ENCODE data around the gene CCL2.

CCL2 gene

DNA sequence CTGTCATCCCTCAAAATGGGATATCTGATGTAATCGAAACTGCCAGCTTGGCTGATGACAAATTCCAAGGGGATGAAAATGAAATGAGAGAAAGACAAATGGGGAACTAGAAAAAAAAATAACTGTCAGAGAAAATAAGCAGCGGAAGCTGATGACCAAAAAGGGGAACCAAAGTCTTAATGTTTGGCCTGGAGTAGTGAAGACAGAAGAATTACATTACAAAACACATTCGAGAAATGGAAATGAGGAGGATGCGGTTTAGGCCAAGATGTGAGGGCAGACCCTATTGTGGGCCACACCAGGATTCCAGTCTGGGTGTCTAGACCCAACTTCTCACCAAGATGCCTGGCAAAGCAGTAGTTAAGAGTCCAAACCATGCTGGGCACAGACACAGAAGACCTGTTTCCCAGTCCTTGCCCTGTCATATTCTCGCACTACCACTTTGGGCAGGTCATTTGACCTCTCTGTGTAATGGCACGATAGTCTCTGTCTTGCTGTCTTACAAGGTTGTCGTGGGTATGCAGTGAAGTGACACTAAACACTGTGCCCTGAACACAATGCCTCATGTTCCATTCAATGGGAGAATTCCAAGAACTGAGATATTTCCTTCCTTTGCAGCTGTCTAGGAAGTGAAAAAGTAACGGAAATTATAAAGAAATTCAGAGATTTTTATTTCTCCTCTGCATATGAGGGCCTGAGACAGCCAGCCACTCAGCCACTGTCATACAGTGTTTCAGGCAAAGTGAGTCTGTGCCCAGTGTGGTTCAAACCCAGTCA is 12.3 kb upstream of the CCL2 start:
- peak; percentile 28 for DNase-seq

DNA sequence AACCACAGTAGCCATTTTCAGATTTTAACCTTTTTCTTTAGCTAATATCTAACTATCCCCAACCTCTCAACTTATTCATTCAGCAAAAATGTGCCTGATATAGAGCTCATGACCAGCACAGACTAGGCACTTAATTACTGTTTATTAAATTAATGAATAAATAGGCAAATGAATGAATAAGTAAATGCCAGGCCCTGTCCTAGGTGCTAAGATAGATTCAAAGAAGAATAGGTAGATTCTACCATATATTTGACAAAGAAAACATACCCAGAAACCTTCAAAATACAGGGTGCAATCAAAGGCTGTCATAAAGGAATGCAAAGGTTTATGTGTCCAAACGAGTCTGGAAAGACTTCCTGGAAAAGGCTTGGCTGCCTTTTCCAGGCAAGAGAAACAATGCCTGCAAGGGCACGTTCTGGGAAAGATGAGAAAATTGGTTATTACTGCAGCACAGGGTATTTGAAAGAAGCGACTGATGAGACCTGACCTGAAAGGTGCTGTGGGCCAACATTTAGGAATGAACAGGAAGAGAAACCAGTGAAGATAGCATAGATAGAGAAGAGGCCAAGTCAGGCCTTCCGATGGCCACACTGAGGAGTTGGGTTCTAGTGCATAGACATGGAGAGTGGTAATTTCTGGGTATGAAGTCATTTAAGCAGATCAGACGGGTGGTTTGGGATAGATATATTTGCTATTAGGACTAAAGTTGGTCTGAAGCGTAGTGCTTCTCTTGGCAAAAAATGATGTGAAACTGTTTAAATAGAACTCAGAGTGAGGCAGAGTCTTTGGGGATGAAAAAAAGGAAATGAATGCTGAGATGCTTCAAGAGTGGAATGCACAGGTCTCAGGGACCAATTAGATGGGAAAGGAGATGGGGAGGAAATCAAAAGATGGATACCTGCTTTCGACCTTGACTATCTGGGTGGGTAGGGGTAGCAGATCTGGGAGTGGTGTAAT is 11.4 kb upstream of the CCL2 start:
- DNase-seq = no peak

DNA sequence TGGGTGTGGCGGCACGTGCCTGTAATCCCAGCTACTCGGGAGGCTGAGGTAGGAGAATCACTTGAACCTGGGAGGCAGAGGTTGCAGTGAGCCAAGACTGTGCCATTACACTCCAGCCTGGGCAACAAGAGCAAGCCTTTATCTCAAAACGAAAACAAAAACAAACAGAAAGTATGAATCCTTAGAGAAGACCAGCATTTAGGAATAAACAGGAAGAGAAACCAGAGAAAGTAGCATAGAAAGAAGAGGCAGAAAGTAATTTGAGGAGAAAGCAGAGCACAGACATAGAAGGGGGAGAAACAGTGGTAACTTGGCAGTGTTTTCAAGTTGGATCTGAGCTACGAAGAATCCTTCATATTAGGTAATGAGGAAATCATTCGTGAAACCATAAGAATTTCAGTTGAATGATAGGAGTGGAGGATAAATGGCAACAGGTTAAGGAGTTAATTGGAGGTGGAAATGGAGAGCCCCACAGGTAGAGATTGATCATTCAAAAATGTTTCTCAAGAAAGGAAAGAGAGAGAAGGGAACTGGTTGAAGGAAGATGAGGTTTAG is 9.7 kb upstream of the CCL2 start:
- no peak for DNase-seq

DNA sequence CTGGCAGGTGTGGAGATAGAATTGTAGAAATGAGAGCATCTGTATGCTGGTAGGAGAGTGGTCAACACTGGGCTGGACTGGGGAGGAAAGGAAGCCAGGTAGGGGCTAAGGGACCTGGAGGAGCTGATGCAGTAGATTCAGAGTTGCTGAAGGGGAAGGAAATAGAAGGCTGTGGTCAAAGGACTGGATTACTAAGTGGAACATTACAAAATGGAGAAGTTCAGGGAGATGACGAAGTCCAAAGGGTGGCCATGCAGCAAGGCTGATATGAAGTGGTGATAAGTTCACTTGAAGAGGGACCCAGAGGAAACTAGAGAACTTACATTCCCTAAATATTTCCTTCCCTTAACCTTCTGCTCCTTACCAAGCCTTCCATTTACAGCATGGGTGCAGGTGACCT is 8.6 kb upstream of the CCL2 start:
- DNase-seq = no peak

DNA sequence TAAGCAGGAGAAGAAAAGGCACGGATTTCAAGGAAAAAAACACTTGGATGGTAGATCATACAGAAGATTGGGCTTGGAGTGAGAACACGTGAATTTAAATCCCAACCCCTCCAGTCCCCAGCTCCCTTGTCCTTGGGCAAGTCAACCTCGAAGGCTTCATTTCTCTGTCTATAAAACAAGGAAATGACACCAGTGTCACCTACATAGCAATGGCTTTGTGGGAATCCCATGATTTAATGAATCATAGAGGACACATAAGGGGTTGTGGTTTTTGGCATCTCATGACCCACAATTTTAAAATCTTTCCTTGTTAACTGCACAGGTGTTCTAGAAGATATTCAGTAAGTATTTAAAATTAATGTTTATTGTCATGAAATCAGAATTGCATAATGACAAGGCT is 8.2 kb upstream of the CCL2 start:
- DNase-seq = no peak

DNA sequence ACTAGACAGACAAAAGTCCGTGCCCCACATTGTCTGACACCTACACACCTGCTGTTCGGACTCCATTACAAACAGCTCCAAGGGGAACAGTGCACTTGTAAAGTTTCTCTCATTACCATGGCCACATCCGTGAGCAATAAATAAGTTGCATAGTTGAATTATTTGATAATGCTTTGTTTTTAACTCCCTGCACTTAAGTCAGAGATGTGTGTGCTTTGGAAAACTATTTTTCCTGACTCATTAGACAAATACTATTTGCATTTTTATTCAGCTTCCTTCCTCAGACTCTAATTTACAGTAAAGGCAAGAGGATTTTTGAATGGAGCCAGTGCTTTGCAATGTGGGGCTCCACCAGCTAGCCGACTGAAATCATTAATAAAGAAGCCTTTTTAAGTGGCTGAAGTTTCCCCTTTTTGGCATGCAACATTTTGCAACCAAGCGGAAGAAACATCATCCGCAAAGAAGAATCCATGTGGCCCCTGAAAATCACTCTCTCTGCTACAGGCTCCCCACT is 6.5 kb upstream of the CCL2 start:
- no peak for DNase-seq

DNA sequence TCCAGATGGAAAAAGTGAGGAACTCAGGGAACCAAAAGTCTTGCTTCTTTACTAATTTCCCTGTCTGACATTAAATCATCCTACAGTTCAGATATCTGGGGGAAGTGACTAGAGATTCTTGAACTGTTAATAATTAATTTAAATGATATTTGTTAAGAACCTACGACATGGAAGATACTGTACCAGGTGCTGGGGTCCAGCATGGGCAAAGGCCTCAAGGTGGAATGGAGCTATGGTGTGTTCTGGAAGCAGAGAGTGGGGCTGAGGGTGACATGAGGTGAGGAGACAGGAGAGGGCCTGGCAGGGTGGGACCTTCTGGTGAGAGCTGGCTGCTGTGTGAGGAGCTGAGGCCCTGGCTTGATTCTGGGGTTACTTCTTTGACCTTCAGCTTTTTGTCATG is 6.0 kb upstream of the CCL2 start:
- DNase-seq = no peak

DNA sequence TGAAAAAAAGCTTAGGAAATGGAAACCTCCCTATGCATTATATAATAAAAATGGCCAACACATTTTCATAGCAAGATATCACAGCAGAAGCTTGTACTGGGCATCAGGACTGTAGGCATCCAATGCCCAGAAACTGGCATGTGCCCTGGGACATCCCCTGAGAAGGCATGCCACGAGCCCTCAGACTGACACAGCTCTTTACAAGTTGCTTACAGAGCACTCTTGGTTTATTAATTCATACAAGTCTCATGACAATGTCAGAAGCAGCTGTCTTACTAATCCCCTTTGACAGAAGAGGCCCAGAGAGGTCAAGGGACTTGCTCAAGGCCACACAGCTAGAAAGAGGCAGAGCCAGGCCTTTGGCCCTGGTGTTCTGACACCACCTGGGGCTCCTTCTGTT is 5.6 kb upstream of the CCL2 start:
- DNase-seq = no peak

DNA sequence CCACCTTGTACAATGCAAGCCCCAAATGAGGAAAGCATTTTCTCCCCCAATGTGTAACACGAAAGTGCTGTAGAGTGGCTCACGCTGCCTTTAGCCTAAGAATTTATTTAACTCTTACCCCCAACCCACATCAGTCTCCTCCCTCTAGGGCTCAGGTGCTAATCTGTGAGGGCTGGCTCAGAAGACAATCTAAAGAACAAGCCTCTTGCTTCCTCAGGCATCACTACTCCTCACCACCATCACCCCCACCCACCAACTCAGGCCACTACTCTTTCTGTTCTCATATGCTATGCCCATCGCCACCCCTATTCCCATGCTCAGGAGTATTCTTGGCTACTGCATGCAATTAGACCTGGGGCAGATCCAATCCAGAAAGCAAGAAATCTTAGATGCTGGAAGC is 3.9 kb upstream of the CCL2 start:
- DNase-seq = no peak

DNA sequence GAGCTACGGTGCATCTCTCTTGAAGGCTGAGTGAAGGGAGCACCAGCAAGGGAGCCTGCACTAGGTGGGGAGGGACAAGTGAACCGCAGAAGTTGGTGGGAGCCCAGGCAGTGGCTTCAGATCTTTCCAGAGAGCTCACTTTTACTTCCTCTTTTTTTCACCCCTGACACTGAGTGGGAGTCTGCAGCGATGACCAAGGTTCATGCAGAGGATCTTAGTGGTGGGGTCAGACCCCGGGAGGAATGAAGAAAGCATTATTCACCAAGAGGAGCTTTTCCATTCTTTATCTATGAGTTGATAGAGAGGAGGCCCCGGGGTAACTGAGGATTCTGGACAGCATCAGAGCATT is 3.0 kb upstream of the CCL2 start:
- peak; percentile 41 for DNase-seq

DNA sequence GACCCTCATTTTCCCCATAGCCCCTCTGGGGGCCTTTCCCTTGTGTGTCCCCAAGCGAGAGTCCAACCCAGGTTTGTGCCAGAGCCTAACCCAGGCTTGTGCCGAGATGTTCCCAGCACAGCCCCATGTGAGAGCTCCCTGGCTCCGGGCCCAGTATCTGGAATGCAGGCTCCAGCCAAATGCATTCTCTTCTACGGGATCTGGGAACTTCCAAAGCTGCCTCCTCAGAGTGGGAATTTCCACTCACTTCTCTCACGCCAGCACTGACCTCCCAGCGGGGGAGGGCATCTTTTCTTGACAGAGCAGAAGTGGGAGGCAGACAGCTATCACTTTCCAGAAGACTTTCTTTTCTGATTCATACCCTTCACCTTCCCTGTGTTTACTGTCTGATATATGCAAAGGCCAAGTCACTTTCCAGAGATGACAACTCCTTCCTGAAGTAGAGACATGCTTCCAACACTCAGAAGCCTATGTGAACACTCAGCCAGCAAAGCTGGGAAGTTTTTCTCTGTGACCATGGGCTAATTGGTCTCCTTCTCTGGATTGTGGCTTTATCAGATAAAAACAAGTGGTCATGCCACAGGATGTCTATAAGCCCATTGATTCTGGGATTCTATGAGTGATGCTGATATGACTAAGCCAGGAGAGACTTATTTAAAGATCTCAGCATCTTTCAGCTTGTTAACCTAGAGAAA is 2.5 kb upstream of the CCL2 start:
- no peak for DNase-seq

DNA sequence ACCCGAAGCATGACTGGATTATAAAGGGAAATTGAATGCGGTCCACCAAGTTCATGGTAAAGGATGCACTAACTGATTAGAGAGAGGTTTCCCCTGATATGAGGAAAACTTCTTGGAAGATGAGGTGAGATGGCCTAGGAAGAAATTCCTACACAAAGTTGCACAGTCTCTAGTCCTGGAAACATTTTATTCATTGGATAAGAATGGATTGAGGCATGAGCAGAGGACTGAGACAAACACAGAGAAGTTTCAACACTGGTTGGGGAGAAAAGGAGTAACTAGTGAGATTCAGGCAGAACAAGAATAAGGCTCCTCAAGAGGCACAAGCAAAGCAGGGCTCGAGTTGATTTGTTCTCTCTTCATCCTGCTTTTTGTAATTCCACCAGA is 2.0 kb upstream of the CCL2 start:
- DNase-seq = no peak

DNA sequence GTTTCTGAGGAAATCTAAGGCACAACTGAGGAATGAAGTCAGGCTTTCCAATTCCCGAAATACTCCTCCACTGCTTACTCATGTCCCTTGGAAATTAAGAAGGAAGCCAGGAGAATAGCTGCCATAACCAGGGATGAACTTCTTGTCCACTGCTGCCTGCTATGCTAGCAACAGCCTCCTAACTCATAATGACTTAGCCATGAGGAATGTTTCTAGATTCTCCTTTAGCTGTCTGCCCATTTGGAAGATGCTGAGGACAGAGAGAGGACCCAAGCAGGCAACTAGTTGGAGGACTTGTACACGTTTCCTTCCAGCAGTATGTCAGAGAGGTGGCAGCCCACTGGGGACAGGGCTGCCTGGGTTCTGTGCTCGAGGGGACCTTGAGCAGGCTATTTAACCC is 939 bp upstream of the CCL2 start:
- DNase-seq = no peak

DNA sequence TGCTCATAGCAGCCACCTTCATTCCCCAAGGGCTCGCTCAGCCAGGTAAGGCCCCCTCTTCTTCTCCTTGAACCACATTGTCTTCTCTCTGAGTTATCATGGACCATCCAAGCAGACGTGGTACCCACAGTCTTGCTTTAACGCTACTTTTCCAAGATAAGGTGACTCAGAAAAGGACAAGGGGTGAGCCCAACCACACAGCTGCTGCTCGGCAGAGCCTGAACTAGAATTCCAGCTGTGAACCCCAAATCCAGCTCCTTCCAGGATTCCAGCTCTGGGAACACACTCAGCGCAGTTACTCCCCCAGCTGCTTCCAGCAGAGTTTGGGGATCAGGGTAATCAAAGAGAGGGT is 272 bp downstream of the CCL2 start:
- DNase-seq = no peak

DNA sequence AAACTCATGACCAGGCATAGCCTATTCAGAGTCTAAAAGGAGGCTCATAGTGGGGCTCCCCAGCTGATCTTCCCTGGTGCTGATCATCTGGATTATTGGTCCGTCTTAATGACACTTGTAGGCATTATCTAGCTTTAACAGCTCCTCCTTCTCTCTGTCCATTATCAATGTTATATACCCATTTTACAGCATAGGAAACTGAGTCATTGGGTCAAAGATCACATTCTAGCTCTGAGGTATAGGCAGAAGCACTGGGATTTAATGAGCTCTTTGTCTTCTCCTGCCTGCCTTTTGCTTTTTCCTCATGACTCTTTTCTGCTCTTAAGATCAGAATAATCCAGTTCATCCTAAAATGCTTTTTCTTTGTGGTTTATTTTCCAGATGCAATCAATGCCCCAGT is 756 bp downstream of the CCL2 start:
- DNase-seq = no peak

DNA sequence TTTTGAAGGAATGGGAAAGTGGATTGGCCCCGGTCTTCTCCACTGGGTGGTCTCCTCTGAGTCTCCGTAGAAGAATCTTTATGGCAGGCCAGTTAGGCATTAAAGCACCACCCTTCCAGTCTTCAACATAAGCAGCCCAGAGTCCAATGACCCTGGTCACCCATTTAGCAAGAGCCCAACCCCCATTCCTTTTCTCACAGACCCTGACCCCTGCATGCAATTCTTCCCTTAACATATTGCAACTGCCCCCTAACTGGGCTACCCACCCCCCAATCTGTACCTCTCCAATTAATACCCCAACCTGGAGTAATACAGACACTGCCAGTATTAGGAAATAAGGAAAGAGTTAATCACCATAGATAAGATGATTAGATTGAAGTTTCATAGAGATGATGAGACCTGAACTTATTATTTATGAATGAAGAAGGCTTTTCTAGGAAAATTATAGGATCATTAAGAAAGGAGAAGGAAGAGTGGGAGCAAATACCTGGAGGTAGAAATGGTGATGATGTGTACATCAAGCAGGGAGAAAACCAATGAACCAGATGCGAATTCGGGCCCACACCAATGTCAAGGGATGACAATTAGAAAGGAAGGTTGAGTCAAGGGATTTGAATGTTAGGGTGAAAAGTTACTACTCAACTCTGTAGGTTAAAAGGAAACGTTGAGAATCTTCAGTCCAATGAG is 2.4 kb downstream of the CCL2 start:
- DNase-seq = no peak

DNA sequence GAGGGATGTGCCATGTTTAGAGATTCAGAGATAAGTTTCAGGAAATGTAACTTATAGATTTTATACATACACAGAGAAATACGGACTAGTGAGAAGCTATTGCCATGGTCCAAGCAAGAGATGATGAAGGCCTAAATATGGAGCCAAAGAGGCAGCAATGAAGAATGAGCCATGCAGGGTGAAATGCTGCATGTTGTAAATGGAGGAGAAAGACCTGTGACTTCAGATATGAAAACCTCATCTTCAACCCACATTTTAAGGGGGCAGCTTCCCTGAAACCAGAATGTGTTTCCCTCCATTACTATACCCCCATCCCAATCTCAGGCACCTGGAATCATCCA is 2.9 kb downstream of the CCL2 start:
- no peak for DNase-seq

DNA sequence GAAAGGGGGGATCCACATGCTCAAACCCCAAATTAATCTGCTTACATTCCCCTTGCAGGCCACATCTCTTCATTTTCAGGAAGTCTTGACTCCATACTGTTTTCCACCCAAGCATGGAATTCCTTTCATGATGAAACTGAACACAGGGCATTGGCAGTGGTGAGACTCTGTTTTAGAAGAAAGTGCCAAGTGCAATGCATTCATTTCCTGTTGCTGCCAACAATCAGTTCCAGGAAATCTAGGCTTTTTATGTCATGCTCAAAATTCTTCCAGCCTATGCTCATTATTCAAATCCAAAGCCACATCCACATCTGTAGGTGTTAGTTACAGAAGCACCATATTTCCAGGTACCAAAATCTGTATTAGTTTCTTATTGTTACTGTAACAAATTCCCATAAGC is 4.1 kb downstream of the CCL2 start:
- no peak for DNase-seq

DNA sequence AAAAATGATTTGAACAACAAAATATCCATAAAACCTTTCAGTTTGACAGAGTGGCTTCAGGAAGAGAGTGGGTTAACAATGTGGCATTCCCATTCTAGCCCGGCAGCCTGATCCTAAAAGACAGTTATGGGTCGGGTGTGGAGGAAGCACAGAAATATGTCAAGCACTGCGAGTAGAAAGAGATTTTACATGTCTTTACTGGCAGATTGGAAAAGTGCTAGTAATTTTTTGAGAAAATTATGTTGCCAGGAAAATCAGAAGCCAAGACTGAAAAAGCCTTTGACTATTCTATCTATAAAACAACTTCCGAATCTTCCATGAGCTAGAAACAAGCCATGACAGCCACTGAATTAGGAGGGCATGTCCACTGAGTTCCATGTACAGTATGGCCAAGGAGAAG is 5.8 kb downstream of the CCL2 start:
- no peak for DNase-seq

DNA sequence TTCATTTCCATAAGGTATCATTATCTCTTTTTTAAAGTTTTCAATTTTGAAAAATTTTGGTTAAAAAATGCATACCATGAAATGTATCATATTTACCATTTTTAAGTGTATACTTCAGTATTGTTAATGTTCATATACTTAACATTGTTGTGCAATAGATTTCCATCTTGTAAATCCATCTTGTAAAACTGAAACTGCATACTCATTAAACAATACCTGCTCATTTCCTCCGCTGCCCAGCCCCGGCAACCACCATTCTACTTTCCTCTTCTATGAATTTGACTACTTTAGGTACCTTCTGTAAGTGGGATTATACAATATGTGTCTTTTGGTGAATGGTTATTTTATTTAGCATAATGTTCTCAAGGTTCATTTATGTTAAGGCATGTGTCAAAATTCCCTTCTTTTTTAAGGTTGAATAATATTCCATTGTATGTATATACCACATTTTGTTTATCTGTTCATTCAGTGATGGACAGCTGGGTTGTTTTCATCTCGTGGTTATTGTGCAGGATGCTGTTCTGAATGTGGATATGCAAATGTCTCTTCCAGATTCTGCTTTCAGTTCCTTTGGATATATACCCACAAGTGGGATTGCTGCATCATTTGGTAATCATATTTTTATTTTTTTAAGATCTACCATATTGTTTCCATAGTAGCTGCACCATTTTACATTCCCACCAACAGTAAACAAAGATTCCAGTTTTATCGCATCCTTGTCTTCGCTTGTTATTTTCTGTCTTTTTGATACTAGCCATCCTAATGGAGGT is 6.7 kb downstream of the CCL2 start:
- DNase-seq = no peak

DNA sequence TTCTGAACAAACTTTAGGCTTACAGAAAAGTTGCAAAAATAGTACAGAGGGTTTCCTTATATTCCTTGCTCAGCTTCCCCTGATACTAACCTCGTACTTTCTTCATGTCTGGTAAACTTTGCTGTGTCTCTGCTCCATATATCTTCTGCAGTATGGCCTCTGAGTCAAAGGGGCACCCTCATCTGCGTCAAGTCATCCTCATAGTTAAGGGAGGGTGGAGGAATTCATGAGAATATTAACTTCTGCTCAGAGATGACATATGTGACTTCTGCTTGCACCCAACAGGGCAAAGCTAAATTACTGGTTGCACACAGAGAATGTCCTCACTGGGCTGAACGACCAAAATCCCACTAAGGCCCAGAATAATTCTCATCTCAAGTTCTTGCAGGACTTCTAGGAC is 10.6 kb downstream of the CCL2 start:
- no peak for DNase-seq

DNA sequence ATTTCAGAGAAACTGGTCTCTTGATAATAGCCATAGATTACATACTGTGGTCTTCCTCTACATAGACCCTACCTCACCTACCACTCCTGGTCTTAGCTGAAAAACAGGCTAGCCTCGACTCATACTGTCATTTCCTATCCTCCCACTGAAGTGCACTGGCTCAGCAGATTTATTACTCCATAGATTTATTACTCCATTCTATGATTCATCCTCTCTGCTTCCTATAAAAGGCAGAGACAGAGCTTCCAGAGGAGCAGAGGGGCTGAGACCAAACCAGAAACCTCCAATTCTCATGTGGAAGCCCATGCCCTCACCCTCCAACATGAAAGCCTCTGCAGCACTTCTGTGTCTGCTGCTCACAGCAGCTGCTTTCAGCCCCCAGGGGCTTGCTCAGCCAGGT is 14.9 kb downstream of the CCL2 start, which contains the start of gene CCL7:
CCL7 (plus strand) TSS at position 253 of the 400 bp plus-strand sequence; CDS start at position 323, 70 bp downstream.
- no peak for DNase-seq
